HG02759 (cell line): ENCODE results near the gene LIN28A.
A peak's percentile ranks its signal among the peaks of the same experiment; 100 is the strongest.
"Not testable (repeated sequence)": the region's sequence is repeated elsewhere in the genome, so short reads cannot be mapped to it uniquely, and the experiment has no call there.

Source experiments
- ATAC-seq: cut with Tn5 transposase; IDR thresholded peaks from one replicate; pipeline ENCODE4 v1.9.1; 2021; ENCODE audit warnings: mild to moderate bottlenecking, moderate library complexity; ENCODE audit not compliant: unreplicated experiment

LIN28A gene

GRCh38 chr1:26410706-26411623 lies at the start of gene LIN28A:
TSS of gene LIN28A (plus strand) at chr1:26410817. CDS start at chr1:26410892, 75 bp downstream.
- ATAC-seq: no peak

- no peak for ATAC-seq
Observed at GRCh38 chr1:26361605-26362122, 49.0 kb upstream of the LIN28A start.

GRCh38 chr1:26362331-26362730 lies 48.3 kb upstream of the LIN28A start:
- no peak for ATAC-seq

GRCh38 chr1:26363549-26364448 lies 46.8 kb upstream of the LIN28A start:
- ATAC-seq: no peak

DNA sequence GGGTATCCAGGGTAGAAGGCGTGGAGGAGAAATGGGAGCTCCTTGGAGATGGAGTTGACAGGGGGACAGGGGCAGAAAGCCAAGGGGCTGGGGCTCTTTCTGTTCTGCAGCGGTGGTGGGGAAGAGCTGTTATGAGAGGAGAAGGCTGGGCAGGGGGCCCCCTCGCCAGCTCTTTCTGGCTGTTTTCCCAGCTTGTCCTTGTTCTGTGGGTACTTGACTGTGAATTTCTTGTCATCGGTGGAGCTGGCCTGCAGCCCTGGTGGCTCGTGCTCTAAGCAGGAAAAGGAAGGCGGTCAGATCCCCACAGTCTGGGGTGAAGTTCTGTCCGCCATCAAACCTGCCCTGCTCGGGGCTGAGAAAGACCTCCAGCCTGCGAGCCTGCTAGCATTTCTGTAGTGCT lies 45.7 kb upstream of the LIN28A start:
- ATAC-seq: no peak

- no peak for ATAC-seq
Observed at GRCh38 chr1:26367441-26367840, 43.2 kb upstream of the LIN28A start.

- no peak for ATAC-seq
Observed at GRCh38 chr1:26368006-26368405, 42.6 kb upstream of the LIN28A start.

DNA sequence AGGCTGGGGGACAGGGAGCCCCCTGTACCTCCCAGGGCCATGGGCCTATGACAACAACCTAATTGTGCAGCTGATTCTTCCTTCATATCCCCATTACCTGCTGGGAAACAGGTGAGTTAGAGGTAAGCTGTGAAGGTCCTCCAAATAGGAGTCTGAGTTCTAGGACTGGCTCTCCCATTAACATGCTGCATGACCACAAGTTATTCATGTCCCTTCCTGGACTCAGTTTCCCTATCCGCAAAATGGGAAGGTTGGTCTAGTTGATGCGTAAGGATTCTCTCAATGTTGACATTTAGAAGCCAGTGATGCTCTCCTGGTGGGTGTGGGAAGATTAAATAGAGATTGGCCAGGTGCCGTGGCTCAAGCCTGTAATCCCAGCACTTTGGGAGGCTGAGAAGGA lies 42.1 kb upstream of the LIN28A start:
- ATAC-seq: no peak

DNA sequence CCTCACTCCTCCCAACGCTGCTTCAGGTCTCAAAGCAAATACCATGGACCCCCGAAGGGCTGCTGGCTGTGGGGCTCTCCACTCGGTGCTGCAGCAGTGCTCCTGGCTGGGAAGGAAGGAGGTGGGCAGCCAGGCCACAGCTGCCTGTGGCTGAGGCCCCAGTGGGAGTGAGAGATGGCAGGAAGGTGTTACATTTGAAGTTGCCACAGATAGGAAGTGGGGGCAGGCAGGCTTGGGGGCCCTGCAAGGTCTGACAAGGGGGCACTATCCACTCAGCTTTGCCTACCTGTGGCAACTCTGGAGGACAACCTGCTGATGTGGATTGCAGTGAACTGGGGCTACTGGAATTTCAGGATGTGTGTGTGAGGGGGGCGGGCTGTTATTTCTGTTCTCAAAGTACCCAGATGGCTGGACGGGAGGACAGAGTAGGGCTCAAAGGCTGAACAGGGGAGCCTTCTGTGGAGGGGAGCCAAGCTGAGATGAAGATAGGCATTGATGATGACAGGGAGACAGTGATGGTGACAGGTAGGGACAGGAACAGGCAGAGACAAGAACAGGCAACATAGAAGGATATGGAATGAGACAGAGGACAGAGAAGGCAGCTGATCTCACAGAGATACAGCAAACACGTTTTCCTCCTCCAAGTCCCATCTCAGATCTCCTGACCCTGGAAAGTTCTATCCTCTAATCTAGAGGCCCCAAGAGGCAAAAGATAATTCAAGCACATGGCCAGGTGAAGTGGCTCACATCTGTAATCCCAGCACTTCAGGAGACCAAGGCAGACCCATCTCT lies 39.8 kb upstream of the LIN28A start:
- no peak for ATAC-seq

DNA sequence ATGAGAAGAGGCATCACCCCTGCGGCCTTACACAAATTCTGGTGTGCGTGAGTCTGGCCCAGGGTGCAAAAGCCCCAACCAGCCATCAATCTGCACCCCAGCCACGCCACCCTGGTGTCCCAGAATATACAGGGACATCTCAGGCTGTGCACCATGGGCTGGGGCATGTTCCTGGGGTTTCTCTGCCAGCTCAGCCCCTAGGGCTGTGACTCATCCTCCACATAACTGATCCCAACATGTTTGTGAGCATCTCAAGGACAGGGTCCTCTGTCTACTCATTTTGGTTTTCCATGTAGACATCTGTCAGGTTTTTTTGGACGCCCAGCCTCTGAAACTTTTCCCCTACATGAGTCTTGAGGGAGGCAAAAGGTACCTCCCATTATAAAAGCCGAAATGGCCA lies 38.6 kb upstream of the LIN28A start:
- ATAC-seq: no peak

DNA sequence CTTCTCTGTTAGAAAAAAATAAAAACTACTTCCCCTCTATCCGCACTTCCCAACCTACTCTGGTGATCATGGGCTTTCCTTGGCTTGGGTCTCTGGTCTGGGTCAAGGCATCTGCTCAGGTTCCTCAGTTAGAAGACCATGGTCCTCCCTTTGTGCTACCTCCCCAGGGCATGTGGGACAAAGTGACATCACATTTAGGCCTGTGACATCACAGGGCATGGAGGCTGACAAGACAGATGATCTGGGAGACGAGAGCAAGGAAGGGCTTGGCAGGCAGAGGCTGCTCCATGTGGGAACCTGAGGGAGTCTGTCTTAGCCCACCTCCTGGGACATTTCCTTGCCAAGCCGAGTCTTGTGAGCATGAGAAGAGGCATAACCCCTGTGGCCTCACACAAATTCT lies 38.0 kb upstream of the LIN28A start, which contains the start of gene ZNF683:
ZNF683 (minus strand) TSS at position 140 of the 400 bp plus-strand sequence. CDS start 4,179 bp downstream, outside the sequence.
- ATAC-seq: not testable (repeated sequence)

DNA sequence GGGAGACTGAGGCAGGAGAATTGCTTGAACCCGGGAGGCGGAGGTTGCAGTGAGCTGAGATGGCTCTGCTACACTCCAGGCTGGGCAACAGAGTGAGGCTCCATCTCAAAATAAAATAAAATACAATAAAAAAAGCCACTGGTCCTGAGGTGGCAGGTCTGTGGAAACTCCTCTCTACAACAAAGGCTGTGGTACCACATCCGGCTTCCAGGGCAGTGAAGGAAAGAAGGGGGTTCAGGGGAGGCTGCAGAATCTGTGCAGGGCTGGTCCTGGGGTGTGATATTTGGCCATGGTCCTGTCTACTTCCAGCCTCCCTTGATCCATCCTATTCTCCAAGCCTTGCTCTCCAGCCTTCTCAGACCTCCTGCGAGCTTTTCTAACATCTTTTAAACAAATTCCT lies 37.3 kb upstream of the LIN28A start:
- ATAC-seq: no peak

DNA sequence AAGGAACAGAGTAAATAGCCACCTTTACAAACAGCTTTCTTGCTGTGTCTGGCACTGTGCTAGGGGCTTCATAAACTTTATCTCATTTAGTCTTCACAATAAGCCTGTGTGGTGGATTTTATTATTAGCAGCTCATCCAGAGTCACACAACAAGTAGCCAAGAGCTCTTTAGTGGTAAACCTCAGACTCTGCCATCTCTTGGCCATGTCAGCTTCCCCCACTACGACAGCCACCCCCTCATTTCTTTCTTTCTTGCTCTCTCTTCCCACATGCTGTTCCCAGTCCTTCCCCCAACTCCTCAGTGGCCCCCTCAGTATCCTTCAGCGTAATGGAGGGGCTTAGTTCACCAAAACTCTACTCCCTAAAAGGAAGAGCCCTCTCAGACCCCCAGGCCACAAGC lies 36.8 kb upstream of the LIN28A start:
- no peak for ATAC-seq

GRCh38 chr1:26374361-26374760 lies 36.3 kb upstream of the LIN28A start:
- not testable (repeated sequence) for ATAC-seq

- ATAC-seq: no peak
Observed at GRCh38 chr1:26375081-26375480, 35.5 kb upstream of the LIN28A start.

DNA sequence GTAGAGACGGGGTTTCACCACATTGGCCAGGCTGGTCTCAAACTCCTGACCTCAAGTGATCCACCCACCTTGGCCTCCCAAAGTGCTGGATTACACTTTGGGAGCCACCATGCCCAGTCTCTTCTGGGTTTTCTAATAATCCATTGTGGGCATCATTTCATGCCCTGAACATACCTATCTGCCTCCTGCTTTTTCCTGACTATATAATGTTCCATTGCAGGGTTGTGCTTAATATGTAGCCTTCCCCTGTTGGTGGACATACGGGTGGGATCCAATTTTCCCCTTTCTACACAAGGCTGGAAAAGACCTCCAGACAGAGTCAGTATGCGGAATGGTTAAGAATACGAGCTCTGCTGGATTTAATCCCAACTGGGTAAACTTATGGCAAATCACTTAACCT lies 34.6 kb upstream of the LIN28A start:
- no peak for ATAC-seq

GRCh38 chr1:26378088-26378878 lies 32.3 kb upstream of the LIN28A start:
- ATAC-seq: peak; percentile 74

DNA sequence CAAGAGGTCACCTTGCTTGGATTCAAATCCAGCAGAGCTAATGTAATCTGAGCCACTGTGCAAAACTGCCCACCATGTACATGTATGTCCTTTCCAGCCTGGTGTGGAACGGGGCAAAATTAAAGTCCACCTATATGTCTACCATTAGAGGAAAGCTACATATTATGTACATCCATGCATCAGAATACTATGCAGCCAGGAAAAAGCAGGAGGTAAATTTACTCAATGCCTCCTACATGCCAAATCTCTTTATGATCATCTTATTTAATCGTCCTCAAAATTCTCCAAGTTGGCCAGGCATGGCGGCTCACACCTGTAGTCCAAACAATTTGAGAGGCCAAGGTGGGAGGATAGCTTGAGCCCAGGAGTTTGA lies 31.8 kb upstream of the LIN28A start:
- no peak for ATAC-seq

GRCh38 chr1:26384076-26384475 lies 26.5 kb upstream of the LIN28A start:
- ATAC-seq: no peak

DNA sequence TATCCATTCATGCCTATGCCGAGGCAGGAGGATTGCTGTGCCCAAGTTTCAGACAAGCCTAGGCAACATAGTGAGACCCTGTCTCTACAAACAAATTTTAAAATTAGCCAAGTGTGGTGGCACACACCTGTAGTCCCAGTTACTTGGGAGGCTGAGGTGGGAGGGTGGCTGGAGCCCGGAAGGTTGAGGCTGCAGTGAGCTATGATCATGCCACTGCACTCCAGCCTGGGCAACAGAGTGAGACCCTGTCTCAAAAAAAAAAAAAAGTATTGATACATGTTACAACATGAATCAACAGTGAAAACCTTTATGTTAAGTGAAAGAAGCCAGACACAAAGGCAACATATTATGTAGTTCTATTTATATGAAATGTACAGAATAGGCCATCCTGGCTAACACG lies 25.6 kb upstream of the LIN28A start:
- not testable (repeated sequence) for ATAC-seq
